Colonic mucosa (tissue), 4 donors: Measurements from ENCODE around the gene MTR. TPM values are rescaled to one million over a fixed set of nuclear protein-coding genes. Genes with fewer than 3 reads are reported as not detected.

Experiments
- DNase-seq: peaks from one replicate; pipeline ENCODE4 v3.0.0-alpha.2; 2020
- H3K27ac ChIP-seq: fragments of 200-600 bp; one replicate; pipeline ENCODE4 v1.8.0; 2021
- H3K27me3 ChIP-seq: fragments of 200-600 bp; one replicate; pipeline ENCODE4 v1.8.0; 2021
- H3K36me3 ChIP-seq: fragments of 200-600 bp; one replicate; pipeline ENCODE4 v1.8.0; 2021
- H3K4me1 ChIP-seq: fragments of 200-600 bp; one replicate; pipeline ENCODE4 v1.8.0; 2021; ENCODE audit warnings: mild to moderate bottlenecking
- H3K4me3 ChIP-seq: fragments of 200-600 bp; one replicate; pipeline ENCODE4 v1.8.0; 2021
- H3K9ac ChIP-seq, 2 donors: one replicate each; pipeline ENCODE4 v1.7.0; 2013; ENCODE audit warnings: control low read depth in 2 of 2, low read depth in 2 of 2, low read length in 2 of 2
- H3K9me3 ChIP-seq: fragments of 200-600 bp; one replicate; pipeline ENCODE4 v1.8.0; 2021
- intact Hi-C: fragments of 100-400 bp; cut with DNase I; formaldehyde crosslinking; loops from one replicate; pipeline ENCODE4 v1.14.1; 2022
- total RNA-seq, 2 donors: library from RNA; stranded (reverse); fragmentation: NEBNext Ultra II Directional in 1 of 2; extraction: Animal tissue kit (Norgen Biotek cat#: 25700) in 1 of 2; gene quantifications; one replicate each; pipeline ENCODE4 v1.2.1, GENCODE V29; 2021
- TF ChIP-seq, protein P1 (sequence below): fragments of 200-600 bp; IDR thresholded peaks from one replicate; pipeline ENCODE4 v1.8.0; 2022; ENCODE audit warnings: antibody characterized with exemption, mild to moderate bottlenecking
- donor health status: healthy.
- donor health status: DM: no; HTN: no; CAD: no.
- donor health status: DM: no; HTN: no; CAD: no.

The MTR gene
- 10 to 100 TPM; 20.5 to 24.4 TPM for total RNA-seq

- peak within 1 kb of the TSS; percentile 83 for H3K4me3 ChIP-seq
- H3K27ac ChIP-seq = peak within 1 kb of the TSS; percentile 95
- intact Hi-C loops = no loop called here
- H3K9ac ChIP-seq = peak within 1 kb of the TSS; percentile 93 to 94
- DNase-seq = peak; percentile 98
- no peaks in the 10 kb centered on the region for H3K9me3 ChIP-seq
- no peaks in the 10 kb centered on the region for H3K4me1 ChIP-seq
- H3K36me3 ChIP-seq = no peaks in the 10 kb centered on the region
- H3K27me3 ChIP-seq = no peaks in the 10 kb centered on the region
- TF ChIP-seq, protein P1, sequence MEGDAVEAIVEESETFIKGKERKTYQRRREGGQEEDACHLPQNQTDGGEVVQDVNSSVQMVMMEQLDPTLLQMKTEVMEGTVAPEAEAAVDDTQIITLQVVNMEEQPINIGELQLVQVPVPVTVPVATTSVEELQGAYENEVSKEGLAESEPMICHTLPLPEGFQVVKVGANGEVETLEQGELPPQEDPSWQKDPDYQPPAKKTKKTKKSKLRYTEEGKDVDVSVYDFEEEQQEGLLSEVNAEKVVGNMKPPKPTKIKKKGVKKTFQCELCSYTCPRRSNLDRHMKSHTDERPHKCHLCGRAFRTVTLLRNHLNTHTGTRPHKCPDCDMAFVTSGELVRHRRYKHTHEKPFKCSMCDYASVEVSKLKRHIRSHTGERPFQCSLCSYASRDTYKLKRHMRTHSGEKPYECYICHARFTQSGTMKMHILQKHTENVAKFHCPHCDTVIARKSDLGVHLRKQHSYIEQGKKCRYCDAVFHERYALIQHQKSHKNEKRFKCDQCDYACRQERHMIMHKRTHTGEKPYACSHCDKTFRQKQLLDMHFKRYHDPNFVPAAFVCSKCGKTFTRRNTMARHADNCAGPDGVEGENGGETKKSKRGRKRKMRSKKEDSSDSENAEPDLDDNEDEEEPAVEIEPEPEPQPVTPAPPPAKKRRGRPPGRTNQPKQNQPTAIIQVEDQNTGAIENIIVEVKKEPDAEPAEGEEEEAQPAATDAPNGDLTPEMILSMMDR = no peak
Observed at GRCh38 chr1:236795035-236795756, at the start of gene MTR. TSS of gene MTR (plus strand) at chr1:236795292. CDS start at chr1:236795704, 412 bp downstream.

GRCh38 chr1:236746785-236747184 is 48.3 kb upstream of the MTR start:
- H3K27ac ChIP-seq = no peak overlapping the region

DNA sequence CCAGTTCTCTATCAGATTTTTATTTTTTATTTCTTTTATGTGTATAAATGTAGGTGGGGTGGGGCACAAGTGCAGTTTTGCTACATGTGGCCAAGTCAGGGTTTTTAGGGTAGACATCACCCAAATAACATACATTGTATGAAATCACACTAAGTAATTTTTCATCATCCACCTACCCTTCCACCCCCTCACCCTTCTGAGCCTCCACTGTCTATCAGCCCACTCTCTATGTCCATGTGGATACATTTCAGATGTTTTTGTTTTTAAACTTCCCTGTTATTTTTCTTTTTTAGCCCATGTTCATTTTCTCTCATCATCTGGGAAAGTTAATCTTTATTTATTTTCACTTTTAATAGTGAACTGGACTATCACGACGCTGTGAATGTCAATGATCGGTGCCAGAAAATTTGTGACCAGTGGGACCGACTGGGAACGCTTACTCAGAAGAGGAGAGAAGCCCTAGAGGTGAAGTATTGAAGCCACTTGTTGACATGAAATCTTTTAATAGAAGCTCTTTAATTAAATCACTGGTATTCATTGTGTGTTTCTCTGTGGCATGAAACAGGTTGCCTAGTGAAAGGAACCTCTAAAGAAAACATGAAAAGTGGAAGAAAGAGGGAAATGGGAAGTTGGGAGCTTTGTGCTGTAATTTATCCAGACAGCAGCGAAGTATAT is 47.6 kb upstream of the MTR start:
- H3K36me3 ChIP-seq = no peaks in the 10 kb centered on the region
- TF ChIP-seq, protein P1 = no peak
- H3K4me1 ChIP-seq = no peaks in the 10 kb centered on the region
- no peak for DNase-seq
- H3K27ac ChIP-seq = no peak overlapping the region
- no peaks in the 10 kb centered on the region for H3K9me3 ChIP-seq
- no peak overlapping the region for H3K9ac ChIP-seq
- intact Hi-C loops = no loop called here
- no peaks in the 10 kb centered on the region for H3K27me3 ChIP-seq
- no peak overlapping the region for H3K4me3 ChIP-seq

More at GRCh38 chr1:236746785-236747184, 48.3 kb upstream of the MTR start:
- intact Hi-C loops = no loop called here
- TF ChIP-seq, protein P1 = no peak
- H3K4me1 ChIP-seq = no peaks in the 10 kb centered on the region
- H3K4me3 ChIP-seq = no peak overlapping the region
- no peaks in the 10 kb centered on the region for H3K27me3 ChIP-seq
- H3K36me3 ChIP-seq = no peaks in the 10 kb centered on the region
- H3K9me3 ChIP-seq = no peaks in the 10 kb centered on the region
- no peak overlapping the region for H3K9ac ChIP-seq
- DNase-seq = no peak

GRCh38 chr1:236748268-236748870 is 46.7 kb upstream of the MTR start:
- no peaks in the 10 kb centered on the region for H3K4me1 ChIP-seq
- no peak for DNase-seq
- H3K4me3 ChIP-seq = no peak overlapping the region
- H3K9ac ChIP-seq = no peak overlapping the region
- intact Hi-C loops = no loop called here
- TF ChIP-seq, protein P1 = no peak
- no peaks in the 10 kb centered on the region for H3K36me3 ChIP-seq
- no peaks in the 10 kb centered on the region for H3K9me3 ChIP-seq
- H3K27ac ChIP-seq = no peak overlapping the region
- H3K27me3 ChIP-seq = no peaks in the 10 kb centered on the region

DNA sequence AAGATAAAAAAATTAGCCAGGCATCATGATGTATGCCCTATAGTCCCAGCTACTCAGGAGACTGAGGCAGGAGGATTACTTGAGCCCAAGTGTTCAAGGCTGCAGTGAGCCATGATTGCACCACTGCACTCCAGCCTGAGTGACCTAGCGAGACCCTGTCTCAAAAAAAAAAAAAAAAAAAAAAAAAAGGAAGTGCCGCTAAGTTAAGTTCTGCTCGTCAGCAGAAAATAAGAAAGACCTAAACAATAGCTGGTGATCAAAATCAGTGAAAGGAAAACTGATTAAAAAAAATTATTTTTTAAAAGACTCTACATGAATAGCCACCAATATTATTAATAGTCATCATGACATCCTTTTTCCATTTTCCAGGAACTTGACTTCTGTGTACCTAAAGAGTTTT is 44.2 kb upstream of the MTR start:
- no peak for DNase-seq
- no peak overlapping the region for H3K27ac ChIP-seq
- H3K36me3 ChIP-seq = no peaks in the 10 kb centered on the region
- no peaks in the 10 kb centered on the region for H3K4me1 ChIP-seq
- H3K9ac ChIP-seq = no peak overlapping the region
- no peak overlapping the region for H3K4me3 ChIP-seq
- TF ChIP-seq, protein P1 = no peak
- intact Hi-C loops = no loop called here
- no peaks in the 10 kb centered on the region for H3K9me3 ChIP-seq
- H3K27me3 ChIP-seq = no peaks in the 10 kb centered on the region
